Measurements from ENCODE around the gene GPS1.
A peak's percentile ranks its signal among the peaks of the same experiment; 100 is the strongest.

The GPS1 gene

DNA sequence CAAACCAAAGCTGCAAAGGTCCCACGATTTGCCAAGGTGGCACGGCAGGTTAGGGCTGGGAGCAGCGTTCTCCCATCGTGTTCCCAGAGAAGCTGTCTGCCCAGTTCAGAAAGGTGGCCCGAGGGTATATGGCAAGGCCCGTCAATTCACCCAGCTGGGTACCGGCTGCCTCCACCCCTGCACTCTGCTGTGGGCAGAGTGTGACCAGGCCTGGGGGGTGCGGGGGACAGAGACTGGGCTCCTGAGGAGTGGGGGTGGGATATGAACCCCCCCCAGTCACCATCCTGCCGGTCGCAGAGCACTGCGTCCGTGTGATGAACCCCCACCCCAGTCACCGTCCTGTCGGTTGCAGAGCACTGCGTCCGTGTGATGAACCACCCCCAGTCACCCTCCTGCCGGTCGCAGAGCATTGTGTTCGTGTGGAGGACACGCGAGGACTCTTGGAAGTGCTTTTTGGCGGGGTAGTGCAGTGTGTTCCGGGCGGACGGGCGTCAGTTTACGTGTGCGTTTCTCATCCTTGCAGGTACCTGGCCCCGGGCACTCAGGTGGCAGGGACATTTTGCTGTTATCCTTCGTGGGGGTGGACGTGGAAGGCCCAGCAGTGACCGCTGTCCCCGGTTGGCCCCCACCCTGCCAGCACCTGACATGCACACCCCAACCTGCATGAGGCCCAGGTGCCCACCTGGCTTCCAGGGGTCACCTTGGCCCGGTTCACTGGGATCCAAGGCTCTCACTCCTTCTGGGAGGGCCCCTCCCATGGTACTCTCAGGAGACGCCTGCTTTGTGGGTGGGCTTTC lies 49.0 kb downstream of the GPS1 start:
- no peak for TF ChIP-seq JUND (IDR thresholded peaks at IDR 0.05; ENCODE audit: low read depth)
- in situ Hi-C loops (cut with HindIII; ENCODE audit: low pct_unique_long_range_greater_than_20kb, low sequenced_read_pairs): no loop called here
- peak in 1 of 2 experiments; percentile 94 for DNase-seq (ENCODE audit: low read depth in 1 of 2, low spot score in 1 of 2)

GRCh38 chr17:82101301-82101715 lies 49.6 kb downstream of the GPS1 start:
- no peak for TF ChIP-seq JUND (IDR thresholded peaks at IDR 0.05; ENCODE audit: low read depth)
- in situ Hi-C loops (cut with HindIII; ENCODE audit: low pct_unique_long_range_greater_than_20kb, low sequenced_read_pairs): no loop called here
- DNase-seq (ENCODE audit: low read depth in 1 of 2, low spot score in 1 of 2): peak in 1 of 2 experiments; percentile 74

GRCh38 chr17:82101767-82102679 lies 50.3 kb downstream of the GPS1 start:
- in situ Hi-C loops (cut with HindIII; ENCODE audit: low pct_unique_long_range_greater_than_20kb, low sequenced_read_pairs): no loop called here
- DNase-seq (ENCODE audit: low read depth in 1 of 2, low spot score in 1 of 2): peak in 1 of 2 experiments; percentile 72
- TF ChIP-seq JUND (IDR thresholded peaks at IDR 0.05; ENCODE audit: low read depth): no peak

DNA sequence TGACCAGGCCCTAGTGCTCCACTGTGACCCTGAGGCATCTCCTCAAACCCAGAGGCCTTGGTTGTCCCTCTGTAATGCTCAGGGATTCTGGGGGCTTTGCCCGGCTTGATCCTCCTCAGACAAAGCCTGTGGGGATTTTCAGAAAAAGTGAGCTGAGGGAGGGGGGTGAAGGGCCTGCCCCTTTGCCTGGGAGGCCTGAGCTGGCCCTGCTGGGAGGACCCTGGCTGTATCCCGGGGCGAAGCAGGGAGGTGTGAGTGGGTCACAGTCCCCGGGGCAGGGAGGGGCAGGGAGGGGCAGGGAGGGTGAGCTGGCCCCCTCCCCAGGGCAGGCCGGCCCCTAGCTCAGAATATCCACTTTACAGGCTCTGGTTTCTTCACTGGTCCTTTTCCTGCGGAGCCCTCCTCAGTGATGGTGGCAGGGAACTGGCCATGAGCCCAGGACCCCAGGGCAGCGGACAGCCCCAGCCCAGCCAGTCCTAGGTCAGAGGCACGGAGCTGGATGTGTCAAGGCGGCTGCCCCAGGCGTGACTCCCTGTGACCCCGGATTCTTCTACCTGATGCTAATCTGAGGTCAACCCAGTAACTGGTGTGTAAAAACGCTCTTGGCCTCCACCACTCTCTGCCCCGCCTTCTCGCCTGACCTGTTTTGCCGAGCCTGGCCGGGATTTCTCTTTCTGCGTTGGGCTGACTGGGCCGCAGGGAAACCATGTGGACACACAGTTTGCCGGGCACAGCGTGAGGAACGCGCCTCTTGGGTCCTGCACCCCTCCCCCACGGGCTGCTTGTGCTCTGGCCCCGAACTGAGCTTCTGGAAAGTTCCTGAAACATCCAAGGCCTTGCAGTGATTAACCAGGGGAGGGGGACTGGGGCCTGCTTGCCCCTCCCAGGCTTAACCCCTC lies 52.1 kb downstream of the GPS1 start:
- DNase-seq (ENCODE audit: low read depth in 1 of 2, low spot score in 1 of 2): peak; percentile 92 to 99
- in situ Hi-C loops (cut with HindIII; ENCODE audit: low pct_unique_long_range_greater_than_20kb, low sequenced_read_pairs): no loop called here
- TF ChIP-seq JUND (IDR thresholded peaks at IDR 0.05; ENCODE audit: low read depth): 0 out of 2 replicates have a peak, but pooled peaks have one; percentile 62

DNA sequence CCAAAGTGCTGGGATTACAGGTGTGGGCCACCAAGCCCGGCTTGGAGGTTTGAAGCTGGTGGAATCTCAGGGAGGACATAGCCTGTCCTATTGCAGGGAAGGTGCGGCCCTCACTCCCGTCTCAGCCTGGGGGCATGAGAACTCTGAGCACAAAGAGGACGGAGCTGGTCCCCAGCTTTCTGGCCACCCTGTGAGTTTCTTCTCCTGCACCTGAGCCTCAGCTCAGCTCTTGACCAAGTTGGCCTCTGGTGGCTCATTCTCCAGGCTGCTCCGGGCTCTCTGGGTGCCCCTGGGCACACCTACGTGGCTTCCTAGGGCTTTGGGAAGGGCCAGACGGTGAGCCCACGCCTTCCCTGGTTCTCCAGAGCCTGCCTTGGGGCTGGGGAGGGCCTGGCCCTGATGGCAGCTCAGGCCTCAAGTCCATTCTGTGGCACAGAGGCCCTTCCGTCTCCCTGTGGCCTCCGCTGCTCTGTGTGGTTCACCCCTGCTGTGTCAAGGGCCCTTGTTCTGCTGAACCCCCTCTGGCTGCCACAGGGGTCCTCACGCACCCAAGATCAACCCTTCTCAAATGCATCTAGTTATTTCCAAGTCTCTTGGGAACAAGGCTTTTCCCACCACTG lies 53.2 kb downstream of the GPS1 start:
- no peak for DNase-seq (ENCODE audit: low read depth in 1 of 2, low spot score in 1 of 2)
- in situ Hi-C loops (cut with HindIII; ENCODE audit: low pct_unique_long_range_greater_than_20kb, low sequenced_read_pairs): no loop called here
- TF ChIP-seq JUND (IDR thresholded peaks at IDR 0.05; ENCODE audit: low read depth): no peak

DNA sequence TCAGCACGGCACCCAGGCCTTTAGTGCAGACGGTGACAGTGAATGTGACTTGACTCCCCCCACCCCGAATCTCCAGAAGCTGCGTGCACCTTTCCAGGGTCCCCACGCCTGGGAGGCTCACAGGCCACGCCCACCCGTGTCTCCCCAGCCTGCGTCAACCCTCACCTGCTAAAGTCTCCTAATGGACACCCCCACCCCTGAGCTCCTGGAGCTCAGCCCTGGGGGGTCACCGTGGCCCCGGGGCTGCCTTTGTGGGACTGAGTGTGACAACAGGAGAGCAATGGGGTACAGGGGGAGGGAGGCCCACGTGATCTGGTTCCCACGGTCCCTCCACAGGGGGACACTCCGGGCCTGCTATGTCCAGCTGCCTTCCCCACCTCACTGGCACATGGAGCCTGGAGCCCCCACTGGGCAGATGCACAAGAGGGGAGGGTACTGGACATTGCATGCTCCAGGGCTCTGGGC lies 53.8 kb downstream of the GPS1 start:
- no peak for TF ChIP-seq JUND (IDR thresholded peaks at IDR 0.05; ENCODE audit: low read depth)
- DNase-seq (ENCODE audit: low read depth in 1 of 2, low spot score in 1 of 2): no peak
- in situ Hi-C loops (cut with HindIII; ENCODE audit: low pct_unique_long_range_greater_than_20kb, low sequenced_read_pairs): no loop called here

DNA sequence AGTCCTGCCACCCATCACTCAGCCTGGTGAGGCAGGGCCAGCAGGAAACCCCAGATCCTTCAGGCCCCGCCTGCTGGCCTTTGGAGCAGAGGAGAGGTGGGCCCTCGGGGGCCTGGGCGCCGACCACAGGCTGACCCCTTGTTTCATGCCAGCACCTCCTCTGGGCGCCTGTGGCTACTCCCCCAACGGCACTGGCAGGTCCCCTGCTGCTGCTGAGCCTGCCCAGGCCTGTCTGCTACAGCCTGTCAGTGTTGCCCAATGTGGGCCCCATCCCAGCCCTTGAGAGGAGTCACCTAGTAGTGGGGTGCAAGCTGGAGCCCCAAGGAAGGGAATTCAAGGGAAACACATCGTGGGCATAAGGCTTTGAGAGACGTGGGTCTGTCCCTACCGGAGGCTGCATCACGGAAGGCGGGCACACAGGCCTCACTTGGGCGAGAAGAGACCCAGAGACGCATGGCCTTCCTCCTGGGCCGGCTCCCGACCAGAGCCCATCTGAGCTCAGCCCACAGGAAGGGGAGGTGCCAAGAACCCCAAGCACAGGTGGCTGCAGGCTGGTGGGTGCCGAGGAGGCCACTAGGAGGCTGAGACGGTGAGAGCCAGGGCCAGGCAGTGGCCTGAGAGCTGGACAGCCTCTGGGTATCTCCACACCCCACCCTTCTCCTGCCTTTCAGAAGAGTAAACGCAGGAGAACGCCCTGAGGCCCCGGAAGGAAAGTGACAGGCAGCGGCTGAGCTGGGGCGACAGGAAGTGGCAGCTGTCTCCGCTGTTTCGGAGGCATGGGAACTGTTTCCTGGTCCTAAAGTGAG lies 54.4 kb downstream of the GPS1 start:
- in situ Hi-C loops (cut with HindIII; ENCODE audit: low pct_unique_long_range_greater_than_20kb, low sequenced_read_pairs): no loop called here
- no peak for TF ChIP-seq JUND (IDR thresholded peaks at IDR 0.05; ENCODE audit: low read depth)
- DNase-seq (ENCODE audit: low read depth in 1 of 2, low spot score in 1 of 2): peak; percentile 91 to 99

DNA sequence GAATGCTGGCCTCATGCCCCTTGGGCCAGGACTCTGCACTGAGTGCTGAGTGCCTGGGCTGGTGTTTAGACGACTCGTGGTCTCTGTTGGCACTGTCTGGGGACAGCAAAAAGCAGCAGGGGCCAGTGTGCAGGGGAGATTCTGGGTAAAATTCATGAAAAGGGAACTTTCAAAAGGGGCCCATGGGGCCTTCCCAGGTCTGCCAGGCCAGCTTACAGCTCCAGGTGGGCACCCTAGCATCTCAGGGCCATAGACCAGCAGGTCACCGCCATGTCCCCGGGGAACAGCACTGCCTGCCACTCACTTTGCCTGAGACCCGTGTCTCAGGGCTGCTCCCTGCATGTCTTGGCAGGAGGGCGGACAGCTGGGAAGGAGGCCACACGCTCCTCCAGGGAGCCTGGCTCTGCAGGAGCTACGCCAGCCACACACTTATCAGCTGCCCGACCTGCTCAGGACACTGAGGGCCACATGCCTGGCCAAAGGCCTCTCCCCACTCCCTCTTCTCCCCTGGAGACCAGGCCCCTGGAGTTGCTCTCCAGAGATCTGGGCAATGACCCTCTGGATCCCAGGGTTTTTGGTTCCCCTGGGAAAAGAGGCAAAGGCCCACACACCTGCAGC lies 55.1 kb downstream of the GPS1 start:
- no peak for TF ChIP-seq JUND (IDR thresholded peaks at IDR 0.05; ENCODE audit: low read depth)
- peak in 1 of 2 experiments; percentile 15 for DNase-seq (ENCODE audit: low read depth in 1 of 2, low spot score in 1 of 2)
- in situ Hi-C loops (cut with HindIII; ENCODE audit: low pct_unique_long_range_greater_than_20kb, low sequenced_read_pairs): no loop called here
